Measurements from ENCODE around the gene LPIN2.
A peak's percentile ranks its signal among the peaks of the same experiment; 100 is the strongest.
"Not testable (repeated sequence)": the region's sequence is repeated elsewhere in the genome, so short reads cannot be mapped to it uniquely, and the experiment has no call there.

The LPIN2 gene

GRCh38 chr18:3042379-3042778 is 29.4 kb upstream of the LPIN2 start:
- no peak for DNase-seq (ENCODE audit: low read depth)

DNA sequence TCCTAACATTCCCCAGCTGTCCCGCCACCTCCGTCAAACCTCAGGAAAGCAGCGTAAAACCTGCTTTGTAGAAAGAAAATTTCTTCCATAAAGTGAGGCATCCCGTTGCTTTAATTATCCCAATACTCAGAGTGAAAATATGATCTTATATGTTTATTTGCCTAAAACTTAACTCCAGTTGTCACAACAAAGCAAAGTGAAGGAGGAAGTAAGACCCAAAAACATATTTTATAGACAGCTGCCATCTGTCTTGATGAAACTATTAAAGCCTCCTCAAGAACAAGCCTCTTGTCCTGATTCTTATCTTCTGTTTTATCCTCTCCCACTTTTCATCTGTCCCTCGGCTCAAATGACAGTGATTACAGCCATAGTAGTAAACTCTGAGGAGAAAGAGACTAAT is 28.9 kb upstream of the LPIN2 start:
- DNase-seq (ENCODE audit: low read depth): no peak

GRCh38 chr18:3040881-3041280 is 27.9 kb upstream of the LPIN2 start:
- no peak for DNase-seq (ENCODE audit: low read depth)

DNA sequence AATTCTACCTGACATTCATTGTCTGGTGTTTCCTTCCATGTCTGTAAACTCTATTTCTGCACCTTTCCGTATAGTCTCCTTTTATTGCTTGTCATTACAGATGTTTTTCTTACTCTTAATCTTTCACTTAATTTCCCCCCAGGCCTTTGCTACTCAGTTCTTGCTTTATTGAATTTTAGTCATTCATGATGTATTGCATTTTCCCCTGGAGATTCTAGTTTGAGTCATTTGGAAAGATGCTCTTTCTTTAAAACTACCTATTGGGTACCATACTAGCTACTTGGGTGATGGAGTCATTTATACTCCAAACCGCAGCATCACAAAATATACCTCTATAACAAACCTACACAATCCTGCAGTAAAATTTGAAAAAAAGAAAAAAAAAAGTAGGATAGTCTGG is 27.2 kb upstream of the LPIN2 start:
- no peak for DNase-seq (ENCODE audit: low read depth)

- no peak for DNase-seq (ENCODE audit: low read depth)
Observed at GRCh38 chr18:3037423-3037915, 24.5 kb upstream of the LPIN2 start.

GRCh38 chr18:3036108-3036507 is 23.2 kb upstream of the LPIN2 start:
- DNase-seq (ENCODE audit: low read depth): no peak

DNA sequence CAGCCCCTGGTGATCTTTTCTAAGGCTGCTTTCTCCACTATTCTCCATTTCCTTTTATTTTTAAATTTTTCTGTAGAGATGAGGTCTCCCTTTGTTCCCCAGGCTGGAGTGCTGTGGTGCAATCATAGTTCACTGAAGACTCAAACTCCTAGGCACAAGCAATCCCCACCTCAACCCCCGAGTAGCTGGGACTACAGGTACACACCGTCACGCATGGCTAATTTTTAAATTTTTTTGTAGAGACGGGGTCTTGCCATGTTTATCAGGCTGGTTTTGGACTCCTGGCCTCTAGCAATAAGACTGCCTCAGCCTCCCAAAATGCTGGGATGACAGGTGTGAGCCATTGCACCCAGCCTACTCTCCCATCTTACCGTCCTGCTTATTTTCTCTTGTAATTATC is 22.7 kb upstream of the LPIN2 start:
- no peak for DNase-seq (ENCODE audit: low read depth)

- no peak for DNase-seq (ENCODE audit: low read depth)
Observed at GRCh38 chr18:3032721-3033120, 19.8 kb upstream of the LPIN2 start.

DNA sequence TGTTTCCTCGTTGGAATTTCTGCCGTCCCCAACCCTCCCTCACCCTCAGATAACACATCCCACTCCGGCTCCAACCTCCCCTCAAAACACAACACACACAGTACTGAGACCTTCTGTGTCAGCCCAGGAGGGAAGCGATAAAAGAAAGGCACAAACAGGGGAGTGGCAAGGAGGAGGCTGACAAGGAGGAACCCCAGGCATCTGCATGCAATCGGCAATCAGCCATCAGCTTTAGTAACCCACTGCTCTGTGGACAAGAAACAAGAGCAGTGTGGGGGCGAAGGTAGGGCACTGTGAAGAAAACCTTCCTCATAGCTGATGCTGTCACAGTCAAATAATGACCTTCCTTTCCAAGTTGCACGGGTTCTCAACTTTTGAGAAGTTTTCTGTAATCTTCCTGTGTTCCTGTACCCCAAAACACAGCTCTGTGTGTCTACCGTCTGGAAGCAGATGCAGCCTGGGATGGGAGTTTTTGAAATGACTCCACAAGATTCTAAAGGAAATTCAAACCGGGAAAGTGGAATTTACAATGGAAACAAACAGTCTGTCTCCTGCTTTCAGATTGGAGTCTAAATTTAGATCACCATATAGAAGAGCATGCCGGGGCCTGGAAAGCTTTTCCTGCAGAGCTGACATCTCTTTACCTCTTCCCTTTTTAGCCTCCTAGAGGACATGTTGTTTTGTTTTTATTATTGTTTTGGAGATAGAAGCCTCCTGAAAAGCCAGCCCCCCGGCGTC is 16.4 kb upstream of the LPIN2 start:
- DNase-seq (ENCODE audit: low read depth): no peak

DNA sequence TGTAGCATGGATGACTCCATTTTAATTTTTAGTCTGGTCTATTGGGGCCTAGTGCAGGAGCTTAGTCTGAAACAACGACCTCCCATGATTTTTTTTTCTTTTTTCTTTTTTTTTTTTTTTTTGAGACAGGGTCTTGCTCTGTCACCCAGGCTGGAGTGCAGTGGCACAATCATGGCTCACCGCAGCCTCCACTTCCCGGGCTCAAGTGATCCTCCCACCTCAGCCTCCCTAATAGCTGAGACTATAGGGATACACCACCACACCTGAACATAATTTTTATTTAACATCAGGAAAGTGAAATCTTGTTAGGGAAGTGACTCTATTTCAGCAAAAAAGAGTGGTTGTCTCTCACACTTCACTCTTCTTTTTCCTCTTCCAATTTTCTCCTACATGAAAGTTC is 15.2 kb upstream of the LPIN2 start:
- not testable (repeated sequence) for DNase-seq (ENCODE audit: low read depth)

- no peak for DNase-seq (ENCODE audit: low read depth)
Observed at GRCh38 chr18:3027370-3027891, 14.5 kb upstream of the LPIN2 start.

DNA sequence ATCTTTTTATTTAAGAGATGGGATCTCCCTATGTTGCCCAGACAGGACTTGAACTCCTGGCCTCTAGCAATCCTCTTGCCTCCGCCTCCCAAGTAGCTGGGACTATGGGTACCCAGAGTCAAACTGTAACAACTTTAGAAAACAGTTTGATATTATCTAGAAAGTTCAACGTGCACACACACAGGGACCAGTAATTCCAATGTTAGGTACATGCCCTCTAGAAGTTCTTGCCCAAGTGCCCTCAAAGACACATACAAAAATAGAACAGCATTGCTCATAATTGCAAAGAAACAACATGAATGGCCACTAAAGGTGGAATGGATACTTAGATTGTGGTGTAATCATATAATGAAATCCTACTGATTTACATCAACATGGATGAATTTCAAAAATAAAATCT is 12.6 kb upstream of the LPIN2 start:
- no peak for DNase-seq (ENCODE audit: low read depth)

DNA sequence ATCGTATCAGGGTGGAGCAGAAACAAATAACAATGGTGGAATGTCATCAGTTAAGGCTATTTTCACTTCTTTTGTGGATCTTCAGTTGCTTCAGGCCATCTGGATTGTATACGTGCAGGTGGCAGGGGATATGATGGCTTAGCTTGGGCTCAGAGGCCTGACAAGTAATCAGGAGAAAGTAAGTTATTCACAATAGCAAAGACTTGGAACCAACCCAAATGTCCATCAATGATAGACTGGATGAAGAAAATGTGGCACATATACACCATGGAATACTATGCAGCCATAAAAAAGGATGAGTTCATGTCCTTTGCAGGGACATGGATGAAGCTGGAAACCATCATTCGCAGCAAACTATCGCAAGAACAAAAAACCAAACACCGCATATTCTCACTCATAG is 10.7 kb upstream of the LPIN2 start:
- not testable (repeated sequence) for DNase-seq (ENCODE audit: low read depth)

- no peak for DNase-seq (ENCODE audit: low read depth)
Observed at GRCh38 chr18:3016585-3017297, 3.8 kb upstream of the LPIN2 start.

- DNase-seq (ENCODE audit: low read depth): no peak
Observed at GRCh38 chr18:3015851-3016250, 2.9 kb upstream of the LPIN2 start.

GRCh38 chr18:3015204-3015592 is 2.3 kb upstream of the LPIN2 start:
- no peak for DNase-seq (ENCODE audit: low read depth)

GRCh38 chr18:3014503-3015203 is 1.7 kb upstream of the LPIN2 start:
- DNase-seq (ENCODE audit: low read depth): no peak

GRCh38 chr18:3012136-3013023 is 564 bp downstream of the LPIN2 start:
- peak; percentile 13 for DNase-seq (ENCODE audit: low read depth)

GRCh38 chr18:3010086-3010485 is 2.9 kb downstream of the LPIN2 start:
- no peak for DNase-seq (ENCODE audit: low read depth)

DNA sequence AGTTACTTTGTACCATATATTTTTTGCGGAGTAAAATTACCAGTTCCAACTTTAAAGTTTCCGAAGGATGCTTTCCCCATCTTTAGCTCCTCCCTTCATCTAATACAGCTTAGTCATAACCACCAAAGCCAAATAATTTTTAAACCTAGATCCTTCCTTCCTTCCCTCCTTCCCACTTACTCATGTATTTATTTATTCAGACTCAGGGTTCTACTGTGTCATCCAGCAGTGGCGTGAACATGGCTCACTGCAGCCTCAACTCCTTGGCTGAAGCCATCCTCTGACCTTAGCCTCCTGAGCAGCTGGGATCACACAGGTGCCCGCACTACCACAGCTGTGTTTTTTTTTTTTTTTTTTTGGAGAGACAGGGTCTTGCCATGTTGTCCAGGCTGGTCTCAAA is 4.4 kb downstream of the LPIN2 start:
- no peak for DNase-seq (ENCODE audit: low read depth)

DNA sequence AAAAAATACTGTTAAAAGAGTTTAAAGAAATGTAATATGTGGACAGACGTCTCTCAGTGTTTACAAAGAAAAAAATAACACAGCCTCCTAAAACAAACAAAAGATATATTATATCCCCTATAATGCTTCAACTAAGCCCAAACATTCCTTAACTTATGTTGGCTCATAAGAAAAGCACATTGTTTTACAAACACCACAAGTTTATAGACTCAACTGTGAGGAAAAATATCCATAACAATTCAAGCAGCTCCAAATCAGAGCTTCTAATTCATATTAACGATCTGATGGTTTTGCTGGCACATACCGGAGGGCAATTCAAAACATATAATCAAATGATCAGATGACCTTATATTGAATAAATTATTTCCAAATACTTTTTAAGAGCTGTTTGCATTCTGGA is 5.5 kb downstream of the LPIN2 start:
- DNase-seq (ENCODE audit: low read depth): no peak

DNA sequence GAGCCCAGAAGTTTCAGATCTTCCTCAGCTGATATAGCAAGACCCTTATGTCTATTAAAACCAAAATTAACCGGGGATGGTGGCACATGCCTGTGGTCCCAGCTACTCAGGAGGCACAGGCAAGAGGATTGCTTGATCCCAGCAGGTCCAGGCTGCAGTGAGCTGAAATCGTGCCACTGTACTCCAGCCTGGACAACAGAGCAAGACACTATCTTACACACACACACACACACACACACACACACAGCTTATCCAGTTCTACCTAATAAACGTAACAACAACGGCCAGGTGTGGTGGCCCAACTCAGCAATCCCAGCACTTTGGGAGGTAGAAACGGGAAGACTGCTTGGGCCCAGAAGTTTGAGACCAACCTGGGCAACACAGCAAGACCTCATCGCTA is 7.5 kb downstream of the LPIN2 start:
- DNase-seq (ENCODE audit: low read depth): no peak

All from stimulated activated CD8-positive, alpha-beta memory T cell treated with anti-CD3 and anti-CD28 coated beads, Interleukin-15, amount 100 ng/mL, for 24 hours (primary cell).